ENCODE data around the gene PRKCB. TPM values are rescaled to one million over a fixed set of nuclear protein-coding genes. Genes with fewer than 3 reads are reported as not detected.

PRKCB gene
- total and polyA plus RNA-seq, 4 donors, result 1.6 to 9.4 (median 4.0) TPM

GRCh38 chr16:24188751-24189318 lies 353.1 kb downstream of the PRKCB start:
- no peaks in the 10 kb centered on the region for H3K36me3 ChIP-seq (ENCODE audit: control insufficient read depth in 4 of 4, insufficient read depth in 3 of 4, low read depth in 1 of 4, low read length in 3 of 4)
- 62% methylated on average over 6 of the region's 6 CpGs for WGBS
- DNase-seq (ENCODE audit: low spot score), result no peak

DNA sequence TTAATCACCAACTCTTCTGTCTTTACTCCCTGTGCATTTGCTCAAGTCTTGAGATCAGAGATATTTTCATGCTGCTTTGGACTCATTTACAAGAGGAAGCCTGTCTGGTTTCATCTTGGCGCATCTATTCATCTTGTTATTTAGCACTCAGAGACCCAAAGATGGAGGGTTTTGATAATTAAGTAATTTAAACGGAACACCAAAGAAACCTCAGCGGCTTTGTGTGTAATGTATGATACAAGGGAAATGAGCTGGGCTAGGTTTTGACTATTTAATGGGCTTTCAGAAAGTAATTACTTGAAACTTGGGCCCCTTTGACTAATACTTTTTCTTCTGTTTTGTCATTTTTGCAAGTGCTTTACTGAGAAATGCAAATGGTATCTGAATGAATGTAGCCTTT lies 354.2 kb downstream of the PRKCB start:
- WGBS, result 76% methylated on average over 3 of the region's 3 CpGs
- no peak for DNase-seq (ENCODE audit: low spot score)
- H3K27me3 ChIP-seq (ENCODE audit: control insufficient read depth in 4 of 4, insufficient read depth in 4 of 4, low read length in 3 of 4), result no peaks in the 10 kb centered on the region
- no peak overlapping the region for H3K9ac ChIP-seq (ENCODE audit: low read depth in 1 of 2, low read length in 2 of 2)
- H3K4me3 ChIP-seq (ENCODE audit: low read depth in 1 of 3, low read length in 3 of 3), result no peak overlapping the region
- H3K9me3 ChIP-seq (ENCODE audit: control insufficient read depth in 4 of 4, low read length in 3 of 4), result no peaks in the 10 kb centered on the region
- no peaks in the 10 kb centered on the region for H3K4me1 ChIP-seq (ENCODE audit: control insufficient read depth in 4 of 4, insufficient read depth in 4 of 4, low read length in 3 of 4)
- no peaks in the 10 kb centered on the region for H3K36me3 ChIP-seq (ENCODE audit: control insufficient read depth in 4 of 4, insufficient read depth in 3 of 4, low read depth in 1 of 4, low read length in 3 of 4)
- H3K27ac ChIP-seq (ENCODE audit: low read depth in 1 of 2, low read length in 2 of 2), result no peak overlapping the region
- TF ChIP-seq, protein P1, sequence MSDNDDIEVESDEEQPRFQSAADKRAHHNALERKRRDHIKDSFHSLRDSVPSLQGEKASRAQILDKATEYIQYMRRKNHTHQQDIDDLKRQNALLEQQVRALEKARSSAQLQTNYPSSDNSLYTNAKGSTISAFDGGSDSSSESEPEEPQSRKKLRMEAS (IDR thresholded peaks at IDR 0.05), result no peak
- TF ChIP-seq NR2F2 (IDR thresholded peaks at IDR 0.05) (no peak), RXRA (IDR thresholded peaks at IDR 0.05) (no peak), YY1 (IDR thresholded peaks at IDR 0.05) (no peak), RAD21 (IDR thresholded peaks at IDR 0.05) (no peak), HNF4G (IDR thresholded peaks at IDR 0.05) (no peak), JUND (IDR thresholded peaks at IDR 0.05) (no peak), TAF1 (conservative IDR thresholded peaks at IDR 0.05) (no peak), SP1 (IDR thresholded peaks at IDR 0.05) (no peak), CTCF (IDR thresholded peaks at IDR 0.05; ENCODE audit: low read depth, low read length, missing input control) (no peak), HNF4A (conservative IDR thresholded peaks at IDR 0.05) (no peak), REST (IDR thresholded peaks at IDR 0.05) (no peak), EGR1 (IDR thresholded peaks at IDR 0.05; ENCODE audit: low read depth in 2 of 2) (no peak), FOXA2 (IDR thresholded peaks at IDR 0.05) (no peak)
- TF ChIP-seq, protein P2, sequence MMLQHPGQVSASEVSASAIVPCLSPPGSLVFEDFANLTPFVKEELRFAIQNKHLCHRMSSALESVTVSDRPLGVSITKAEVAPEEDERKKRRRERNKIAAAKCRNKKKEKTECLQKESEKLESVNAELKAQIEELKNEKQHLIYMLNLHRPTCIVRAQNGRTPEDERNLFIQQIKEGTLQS (IDR thresholded peaks at IDR 0.05), result no peak

More at GRCh38 chr16:24188751-24189318, 353.1 kb downstream of the PRKCB start:
- Histone ChIP-seq H3K4me1 (ENCODE audit: control insufficient read depth in 4 of 4, insufficient read depth in 4 of 4, low read length in 3 of 4) (no peaks in the 10 kb centered on the region), H3K9ac (ENCODE audit: low read depth in 1 of 2, low read length in 2 of 2) (no peak overlapping the region), H3K27me3 (ENCODE audit: control insufficient read depth in 4 of 4, insufficient read depth in 4 of 4, low read length in 3 of 4) (no peaks in the 10 kb centered on the region), H3K9me3 (ENCODE audit: control insufficient read depth in 4 of 4, low read length in 3 of 4) (no peaks in the 10 kb centered on the region), H3K27ac (ENCODE audit: low read depth in 1 of 2, low read length in 2 of 2) (no peak overlapping the region), H3K4me3 (ENCODE audit: low read depth in 1 of 3, low read length in 3 of 3) (no peak overlapping the region)
- TF ChIP-seq TAF1 (conservative IDR thresholded peaks at IDR 0.05) (no peak), RXRA (IDR thresholded peaks at IDR 0.05) (no peak), RAD21 (IDR thresholded peaks at IDR 0.05) (no peak), SP1 (IDR thresholded peaks at IDR 0.05) (no peak)
